Measurements from ENCODE around the gene BAZ1A.

DNA sequence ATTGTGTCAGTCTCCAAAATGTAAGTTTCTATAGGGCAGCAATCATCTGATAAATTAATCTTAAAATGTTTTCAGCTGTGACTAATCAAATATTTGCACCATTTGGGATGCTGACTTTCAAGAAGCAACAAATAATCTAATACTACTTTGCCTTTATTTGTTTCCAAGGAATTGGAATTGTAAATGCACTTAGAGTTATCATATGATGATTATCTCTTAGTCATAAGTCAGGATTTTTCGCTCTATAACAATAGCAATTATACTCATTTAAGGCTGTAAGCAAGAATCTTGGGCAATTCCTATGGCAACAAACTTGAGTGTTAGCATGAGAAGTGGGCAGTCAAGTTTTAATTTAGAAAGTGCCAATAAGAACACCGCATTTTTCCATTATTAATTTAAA, 13.0 kb upstream of the BAZ1A start:
- TF ChIP-seq, protein P1, sequence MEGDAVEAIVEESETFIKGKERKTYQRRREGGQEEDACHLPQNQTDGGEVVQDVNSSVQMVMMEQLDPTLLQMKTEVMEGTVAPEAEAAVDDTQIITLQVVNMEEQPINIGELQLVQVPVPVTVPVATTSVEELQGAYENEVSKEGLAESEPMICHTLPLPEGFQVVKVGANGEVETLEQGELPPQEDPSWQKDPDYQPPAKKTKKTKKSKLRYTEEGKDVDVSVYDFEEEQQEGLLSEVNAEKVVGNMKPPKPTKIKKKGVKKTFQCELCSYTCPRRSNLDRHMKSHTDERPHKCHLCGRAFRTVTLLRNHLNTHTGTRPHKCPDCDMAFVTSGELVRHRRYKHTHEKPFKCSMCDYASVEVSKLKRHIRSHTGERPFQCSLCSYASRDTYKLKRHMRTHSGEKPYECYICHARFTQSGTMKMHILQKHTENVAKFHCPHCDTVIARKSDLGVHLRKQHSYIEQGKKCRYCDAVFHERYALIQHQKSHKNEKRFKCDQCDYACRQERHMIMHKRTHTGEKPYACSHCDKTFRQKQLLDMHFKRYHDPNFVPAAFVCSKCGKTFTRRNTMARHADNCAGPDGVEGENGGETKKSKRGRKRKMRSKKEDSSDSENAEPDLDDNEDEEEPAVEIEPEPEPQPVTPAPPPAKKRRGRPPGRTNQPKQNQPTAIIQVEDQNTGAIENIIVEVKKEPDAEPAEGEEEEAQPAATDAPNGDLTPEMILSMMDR (IDR thresholded peaks at IDR 0.05) = no peak
- TF ChIP-seq POLR2AphosphoS5 (IDR thresholded peaks at IDR 0.05) = no peak

Data from esophagus muscularis mucosa (tissue), 3 donors.